ENCODE data around the gene NCBP3. TPM values are rescaled to one million over a fixed set of nuclear protein-coding genes. Genes with fewer than 3 reads are reported as not detected.

Gene NCBP3
- total RNA-seq, 1 experiment from 2014 or later: 58.5 TPM

DNA sequence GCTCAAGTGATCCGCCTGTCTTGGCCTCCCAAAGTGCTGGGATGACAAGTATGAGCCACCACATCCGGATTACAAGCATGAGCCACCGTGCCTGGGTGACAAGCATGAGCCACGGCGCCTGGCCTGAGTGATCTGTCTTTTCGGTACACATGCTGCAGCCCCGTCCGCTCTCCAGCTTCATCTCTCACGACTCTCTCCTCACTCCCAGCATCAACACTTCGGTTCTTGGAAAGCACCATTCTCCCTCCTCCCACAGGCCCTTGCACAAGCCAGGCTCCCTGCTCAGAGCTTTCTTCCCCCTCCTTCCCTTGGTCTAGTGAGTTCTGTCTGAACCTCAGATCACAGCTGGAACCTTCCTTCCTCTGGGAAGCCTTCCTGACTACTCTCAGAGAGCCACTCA lies 6.5 kb upstream of the NCBP3 start:
- Histone ChIP-seq H3F3A (ENCODE audit: insufficient read depth, low read depth) (no peaks in the 10 kb centered on the region), H3K27me3 (ENCODE audit: insufficient read depth, low read depth) (no peaks in the 10 kb centered on the region), H3K4me3 (no peak overlapping the region), H4K20me1 (ENCODE audit: insufficient read depth) (no peaks in the 10 kb centered on the region), H3K9me3 (ENCODE audit: insufficient read depth, low read depth) (no peaks in the 10 kb centered on the region), H3K27ac (no peak overlapping the region), H3K4me1 (replicated peaks; ENCODE audit: insufficient read depth) (no peaks in the 10 kb centered on the region), H3K9me2 (ENCODE audit: insufficient read depth) (no peaks in the 10 kb centered on the region), H3K4me2 (no peak overlapping the region), H2AFZ (no peak overlapping the region), H3K36me3 (ENCODE audit: low read depth) (no peaks in the 10 kb centered on the region), H3K79me2 (ENCODE audit: low read depth) (no peaks in the 10 kb centered on the region)
- ChIA-PET POLR2A (ENCODE audit: unreplicated experiment) (no interaction called here), CTCF (no interaction called here)
- intact Hi-C loops (cut with micrococcal nuclease; ENCODE audit: unreplicated experiment): no loop called here
- BruUV-seq (replicated peaks): no TSS peak
- TF ChIP-seq, protein P1, sequence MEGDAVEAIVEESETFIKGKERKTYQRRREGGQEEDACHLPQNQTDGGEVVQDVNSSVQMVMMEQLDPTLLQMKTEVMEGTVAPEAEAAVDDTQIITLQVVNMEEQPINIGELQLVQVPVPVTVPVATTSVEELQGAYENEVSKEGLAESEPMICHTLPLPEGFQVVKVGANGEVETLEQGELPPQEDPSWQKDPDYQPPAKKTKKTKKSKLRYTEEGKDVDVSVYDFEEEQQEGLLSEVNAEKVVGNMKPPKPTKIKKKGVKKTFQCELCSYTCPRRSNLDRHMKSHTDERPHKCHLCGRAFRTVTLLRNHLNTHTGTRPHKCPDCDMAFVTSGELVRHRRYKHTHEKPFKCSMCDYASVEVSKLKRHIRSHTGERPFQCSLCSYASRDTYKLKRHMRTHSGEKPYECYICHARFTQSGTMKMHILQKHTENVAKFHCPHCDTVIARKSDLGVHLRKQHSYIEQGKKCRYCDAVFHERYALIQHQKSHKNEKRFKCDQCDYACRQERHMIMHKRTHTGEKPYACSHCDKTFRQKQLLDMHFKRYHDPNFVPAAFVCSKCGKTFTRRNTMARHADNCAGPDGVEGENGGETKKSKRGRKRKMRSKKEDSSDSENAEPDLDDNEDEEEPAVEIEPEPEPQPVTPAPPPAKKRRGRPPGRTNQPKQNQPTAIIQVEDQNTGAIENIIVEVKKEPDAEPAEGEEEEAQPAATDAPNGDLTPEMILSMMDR (conservative IDR thresholded peaks at IDR 0.05): no peak
- no peak for TF ChIP-seq EZH2 (IDR thresholded peaks at IDR 0.05; ENCODE audit: low read depth)
- DNase-seq: no peak

DNA sequence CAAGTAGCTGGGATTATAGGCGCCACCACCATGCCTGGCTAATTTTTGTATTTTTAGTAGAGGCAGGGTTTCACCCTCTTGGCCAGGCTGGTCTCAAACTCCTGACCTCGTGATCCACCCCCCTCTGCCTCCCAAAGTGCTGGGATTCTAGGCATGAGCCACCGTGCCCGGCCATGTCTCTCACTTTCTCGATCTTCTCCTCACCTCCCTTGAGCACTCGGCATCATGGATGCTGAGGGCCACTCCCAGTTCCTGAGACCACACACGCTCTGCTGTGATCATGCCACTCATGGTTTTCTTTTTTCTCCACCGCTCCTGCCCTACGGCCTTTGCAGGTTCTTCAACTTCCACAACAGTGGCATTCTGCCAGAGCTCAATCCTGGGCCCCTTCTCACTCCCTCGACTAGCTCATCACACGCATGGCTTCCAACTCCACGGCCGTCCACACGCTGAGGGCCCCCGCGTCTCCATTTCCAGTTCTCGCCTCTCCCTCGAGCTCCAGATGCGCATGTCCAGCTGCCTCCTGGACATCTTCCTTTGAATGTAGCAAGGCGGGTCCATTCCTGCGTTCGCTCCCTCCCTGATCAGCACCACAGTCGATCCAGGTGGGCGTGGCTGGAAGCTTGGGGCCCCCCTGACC lies 5.5 kb upstream of the NCBP3 start:
- intact Hi-C loops (cut with micrococcal nuclease; ENCODE audit: unreplicated experiment): no loop called here
- no peaks in the 10 kb centered on the region for H3K36me3 ChIP-seq (ENCODE audit: low read depth)
- H3K9me2 ChIP-seq (ENCODE audit: insufficient read depth): no peaks in the 10 kb centered on the region
- H3K27ac ChIP-seq: no peak overlapping the region
- no peaks in the 10 kb centered on the region for H3K27me3 ChIP-seq (ENCODE audit: insufficient read depth, low read depth)
- H3K4me1 ChIP-seq (replicated peaks; ENCODE audit: insufficient read depth): peaks cover 2% of the 10 kb centered on the region; the same call in 1 of the 2 replicates
- H4K20me1 ChIP-seq (ENCODE audit: insufficient read depth): no peaks in the 10 kb centered on the region
- no peak overlapping the region for H3K4me3 ChIP-seq
- H3K9me3 ChIP-seq (ENCODE audit: insufficient read depth, low read depth): no peaks in the 10 kb centered on the region
- H3K79me2 ChIP-seq (ENCODE audit: low read depth): no peaks in the 10 kb centered on the region
- no peak for DNase-seq
- CTCF ChIA-PET: no interaction called here
- no peak for TF ChIP-seq EZH2 (IDR thresholded peaks at IDR 0.05; ENCODE audit: low read depth)
- TF ChIP-seq, protein P1 (conservative IDR thresholded peaks at IDR 0.05): no peak
- POLR2A ChIA-PET (ENCODE audit: unreplicated experiment): no interaction called here
- no TSS peak for BruUV-seq (replicated peaks)
- no peak overlapping the region for H2AFZ ChIP-seq
- H3F3A ChIP-seq (ENCODE audit: insufficient read depth, low read depth): no peaks in the 10 kb centered on the region
- H3K4me2 ChIP-seq: no peak overlapping the region

DNA sequence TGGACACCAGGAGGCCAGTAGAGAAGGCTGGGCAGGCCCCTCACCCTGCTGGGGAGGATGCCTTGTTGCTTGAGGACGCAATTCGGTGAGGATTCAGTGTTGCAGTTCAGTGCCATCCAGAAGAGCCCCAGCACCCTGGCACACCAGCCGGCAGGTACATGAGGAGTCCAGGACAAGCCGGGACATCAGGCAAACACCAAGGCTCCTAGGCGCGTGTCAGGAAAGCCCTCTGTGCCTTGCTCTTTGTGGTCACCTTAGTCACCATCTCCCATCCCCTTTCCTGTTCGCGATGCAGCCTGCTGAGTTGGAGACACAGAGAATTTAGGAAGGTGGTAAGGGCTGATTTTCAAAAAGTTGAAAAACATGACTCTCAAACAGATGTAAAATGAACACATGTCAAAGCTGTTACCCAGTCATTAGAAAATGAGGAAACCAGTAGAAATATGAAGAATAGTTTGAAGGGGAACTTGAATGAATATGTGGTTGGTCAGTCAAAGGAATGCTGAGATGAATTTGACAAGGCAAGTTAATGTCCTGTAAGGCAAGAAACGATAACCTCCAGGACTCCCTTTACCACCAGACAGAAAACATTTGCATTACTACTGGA lies 2.3 kb upstream of the NCBP3 start:
- no peaks in the 10 kb centered on the region for H3K9me3 ChIP-seq (ENCODE audit: insufficient read depth, low read depth)
- POLR2A ChIA-PET (ENCODE audit: unreplicated experiment): no interaction called here
- H2AFZ ChIP-seq: no peak overlapping the region
- intact Hi-C loops (cut with micrococcal nuclease; ENCODE audit: unreplicated experiment): loop anchor here (5.0 to 10.0 kb wide), 2 partner anchors 44 to 296 kb away; partner anchors contain the start of genes CAMKK1, CYB5D2 and ZZEF1
- peaks cover 26% of the 10 kb centered on the region for H3K79me2 ChIP-seq (ENCODE audit: low read depth)
- no peaks in the 10 kb centered on the region for H3K9me2 ChIP-seq (ENCODE audit: insufficient read depth)
- peaks cover 7% of the 10 kb centered on the region; the same call in 1 of the 2 replicates for H3F3A ChIP-seq (ENCODE audit: insufficient read depth, low read depth)
- DNase-seq: no peak
- TF ChIP-seq, protein P1 (conservative IDR thresholded peaks at IDR 0.05): no peak
- TF ChIP-seq EZH2 (IDR thresholded peaks at IDR 0.05; ENCODE audit: low read depth): no peak
- H4K20me1 ChIP-seq (ENCODE audit: insufficient read depth): peaks cover 17% of the 10 kb centered on the region; the same call in 1 of the 2 replicates
- peaks cover 10% of the 10 kb centered on the region for H3K4me1 ChIP-seq (replicated peaks; ENCODE audit: insufficient read depth)
- no peak overlapping the region for H3K4me3 ChIP-seq
- no peak overlapping the region for H3K27ac ChIP-seq
- CTCF ChIA-PET: interaction anchor here (0.7 kb wide), 1 partner anchor 563 kb away, joined by 5 read pairs; no protein-coding TSS in a partner anchor
- no TSS peak for BruUV-seq (replicated peaks)
- H3K4me2 ChIP-seq: no peak overlapping the region
- H3K36me3 ChIP-seq (ENCODE audit: low read depth): no peaks in the 10 kb centered on the region
- H3K27me3 ChIP-seq (ENCODE audit: insufficient read depth, low read depth): no peaks in the 10 kb centered on the region
